Astrocyte of the spinal cord (primary cell): ENCODE data around the gene CYP2W1.
"Not testable (repeated sequence)": the region's sequence is repeated elsewhere in the genome, so short reads cannot be mapped to it uniquely, and the experiment has no call there.

ENCODE experiments used
- DNase-seq: peaks from one replicate; pipeline ENCODE4 v3.0.0; 2011; ENCODE audit warnings: low read depth, low spot score
- H3K4me3 ChIP-seq: 2 replicates; pipeline ENCODE4 v1.5.1; 2011; ENCODE audit warnings: low read depth, mild to moderate bottlenecking, low read length, moderate library complexity
- in situ Hi-C: cut with HindIII; loops from 2 replicates; pipeline ENCODE4 v1.10.0; 2017; ENCODE audit warnings: low sequenced_read_pairs
- TF ChIP-seq, protein P1 (sequence below): IDR thresholded peaks from 2 replicates; pipeline ENCODE4 v1.5.1; 2012; ENCODE audit warnings: low read depth, mild to moderate bottlenecking, low read length, inconsistent platforms

The CYP2W1 gene

GRCh38 chr7:958221-959200 lies 24.5 kb upstream of the CYP2W1 start:
- TF ChIP-seq, protein P1, sequence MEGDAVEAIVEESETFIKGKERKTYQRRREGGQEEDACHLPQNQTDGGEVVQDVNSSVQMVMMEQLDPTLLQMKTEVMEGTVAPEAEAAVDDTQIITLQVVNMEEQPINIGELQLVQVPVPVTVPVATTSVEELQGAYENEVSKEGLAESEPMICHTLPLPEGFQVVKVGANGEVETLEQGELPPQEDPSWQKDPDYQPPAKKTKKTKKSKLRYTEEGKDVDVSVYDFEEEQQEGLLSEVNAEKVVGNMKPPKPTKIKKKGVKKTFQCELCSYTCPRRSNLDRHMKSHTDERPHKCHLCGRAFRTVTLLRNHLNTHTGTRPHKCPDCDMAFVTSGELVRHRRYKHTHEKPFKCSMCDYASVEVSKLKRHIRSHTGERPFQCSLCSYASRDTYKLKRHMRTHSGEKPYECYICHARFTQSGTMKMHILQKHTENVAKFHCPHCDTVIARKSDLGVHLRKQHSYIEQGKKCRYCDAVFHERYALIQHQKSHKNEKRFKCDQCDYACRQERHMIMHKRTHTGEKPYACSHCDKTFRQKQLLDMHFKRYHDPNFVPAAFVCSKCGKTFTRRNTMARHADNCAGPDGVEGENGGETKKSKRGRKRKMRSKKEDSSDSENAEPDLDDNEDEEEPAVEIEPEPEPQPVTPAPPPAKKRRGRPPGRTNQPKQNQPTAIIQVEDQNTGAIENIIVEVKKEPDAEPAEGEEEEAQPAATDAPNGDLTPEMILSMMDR, result no peak

GRCh38 chr7:959271-959670 lies 23.7 kb upstream of the CYP2W1 start:
- TF ChIP-seq, protein P1, result no peak
- H3K4me3 ChIP-seq, result no peak overlapping the region
- DNase-seq, result no peak
- in situ Hi-C loops, result no loop called here

More at GRCh38 chr7:958221-959200, 24.5 kb upstream of the CYP2W1 start:
- DNase-seq, result no peak
- in situ Hi-C loops, result no loop called here
- no peak overlapping the region for H3K4me3 ChIP-seq

- in situ Hi-C loops, DNase-seq, H3K4me3 ChIP-seq: not testable (repeated sequence)
Measured at GRCh38 chr7:959740-960139, 23.2 kb upstream of the CYP2W1 start.

- TF ChIP-seq, protein P1, result no peak
- no peak for DNase-seq
- no peak overlapping the region for H3K4me3 ChIP-seq
- in situ Hi-C loops, result no loop called here
Measured at GRCh38 chr7:960269-960871, 22.6 kb upstream of the CYP2W1 start.

- in situ Hi-C loops, DNase-seq, H3K4me3 ChIP-seq: not testable (repeated sequence)
Measured at GRCh38 chr7:960972-961371, 22.0 kb upstream of the CYP2W1 start.

DNA sequence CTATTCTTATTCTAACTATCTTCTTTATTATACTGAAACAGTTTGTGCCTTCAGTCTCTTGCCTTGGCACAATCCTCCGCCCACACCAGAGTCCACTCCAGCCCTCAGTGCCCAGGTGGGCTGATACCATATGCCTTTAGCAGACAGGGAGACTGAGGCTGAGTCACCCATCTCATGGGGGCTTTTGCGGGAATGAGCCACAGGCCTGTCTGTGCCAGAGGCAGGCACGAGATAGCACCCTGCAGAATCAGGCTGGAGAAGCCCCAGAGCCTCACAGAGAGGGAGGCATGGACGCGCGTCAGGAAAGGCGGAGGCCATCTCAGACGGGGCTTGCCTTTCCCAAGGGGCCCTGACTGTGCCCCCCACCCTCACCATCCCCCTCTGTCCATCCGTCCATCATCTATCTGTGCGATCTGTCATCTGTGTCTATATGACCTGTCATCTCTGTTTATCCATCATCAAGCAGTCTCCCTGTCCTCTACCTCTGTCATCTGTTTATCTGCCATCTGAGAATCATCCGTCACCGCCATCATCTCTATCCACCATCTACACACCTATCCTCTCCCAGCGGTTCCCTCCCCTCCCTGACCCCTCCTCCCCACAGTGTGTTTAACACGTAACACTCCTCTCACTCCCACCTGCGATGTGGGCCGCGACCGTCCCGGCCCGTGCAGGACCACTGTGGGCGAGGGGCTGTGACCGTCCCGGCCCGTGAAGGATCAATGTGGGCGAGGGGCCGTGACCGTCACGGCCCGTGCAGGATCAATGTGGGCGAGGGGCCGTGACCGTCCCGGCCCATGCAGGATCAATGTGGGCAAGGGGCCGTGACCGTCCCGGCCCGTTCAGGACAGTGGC lies 21.2 kb upstream of the CYP2W1 start:
- no peak overlapping the region for H3K4me3 ChIP-seq
- TF ChIP-seq, protein P1, result no peak
- no peak for DNase-seq
- in situ Hi-C loops, result no loop called here

- no peak overlapping the region for H3K4me3 ChIP-seq
- in situ Hi-C loops, result no loop called here
- TF ChIP-seq, protein P1, result no peak
- DNase-seq, result no peak
Measured at GRCh38 chr7:962401-963081, 20.4 kb upstream of the CYP2W1 start.
